ENCODE results near the gene ARL4C.

- no peak for TF ChIP-seq CTCF (conservative IDR thresholded peaks at IDR 0.05; ENCODE audit: low read length)
- TF ChIP-seq EZH2phosphoT487 (IDR thresholded peaks at IDR 0.05; ENCODE audit: borderline replicate concordance) = no peak
These were observed 18.6 kb downstream of the ARL4C start for GRCh38 chr2:234478121-234478858.
